PC-3 (cell line): Measurements from ENCODE around the gene SAFB. TPM values are rescaled to one million over a fixed set of nuclear protein-coding genes. Genes with fewer than 3 reads are reported as not detected.

Experiments used
- ATAC-seq: fragments of 200-7000 bp; cut with Tn5 transposase; 2 replicates; pipeline ENCODE4 v1.9.1; 2020; ENCODE audit warnings: mild to moderate bottlenecking, moderate library complexity
- BruUV-seq: library from RNA; stranded (reverse); fragments of 400-500 nt; replicated peaks from 2 replicates; lab custom pipeline; 2021; lab: Mats Ljungman, UMichigan
- CTCF ChIA-PET: fragments of 300-600 bp; sonication (Branson Sonifier 250); formaldehyde crosslinking; loops from one replicate; lab custom pipeline; 2022; ENCODE audit warnings: antibody characterized with exemption; lab: Charles Lee
- POLR2A ChIA-PET: fragments of 300-600 bp; sonication (Branson Sonifier 250); formaldehyde crosslinking; loops from one replicate; lab custom pipeline; 2022; ENCODE audit warnings: antibody characterized with exemption; ENCODE audit not compliant: unreplicated experiment; lab: Charles Lee
- DNase-seq: peaks from one replicate; pipeline ENCODE4 v3.0.0-alpha.2; 2015
- H2AFZ ChIP-seq: fragments of 300-600 bp; sonication (generic); 2 replicates; pipeline ENCODE4 v1.6.0; 2016; ENCODE audit warnings: antibody characterized with exemption, low read length
- H3F3A ChIP-seq: fragments of 300-600 bp; sonication (generic); one replicate; pipeline ENCODE4 v1.6.0; 2017; ENCODE audit warnings: antibody characterized with exemption, low read length, control low read depth, mild to moderate bottlenecking; ENCODE audit not compliant: unreplicated experiment
- H3K27ac ChIP-seq: fragments of 300-600 bp; sonication (generic); 2 replicates; pipeline ENCODE4 v1.5.1; 2016; ENCODE audit warnings: mild to moderate bottlenecking, low read length
- H3K27me3 ChIP-seq: fragments of 300-600 bp; sonication (generic); 2 replicates; pipeline ENCODE4 v1.6.1; 2016; ENCODE audit warnings: low read length, mixed read lengths
- H3K36me3 ChIP-seq: fragments of 300-600 bp; sonication (generic); 2 replicates; pipeline ENCODE4 v1.6.1; 2016; ENCODE audit warnings: low read depth, mixed run types, low read length, mixed read lengths
- H3K4me1 ChIP-seq: fragments of 300-600 bp; sonication (generic); 2 replicates; pipeline ENCODE4 v1.5.1; 2016; ENCODE audit warnings: low read length; ENCODE audit not compliant: insufficient read depth
- H3K4me2 ChIP-seq: fragments of 300-600 bp; sonication (generic); 2 replicates; pipeline ENCODE4 v1.6.0; 2016; ENCODE audit warnings: low read length
- H3K4me3 ChIP-seq: fragments of 300-600 bp; sonication (generic); 2 replicates; pipeline ENCODE4 v1.5.1; 2016; ENCODE audit warnings: mild to moderate bottlenecking, low read length, mixed read lengths
- H3K79me2 ChIP-seq: fragments of 300-600 bp; sonication (generic); 2 replicates; pipeline ENCODE4 v1.6.1; 2017; ENCODE audit warnings: low read length, mixed read lengths
- H3K9ac ChIP-seq: fragments of 300-600 bp; sonication (generic); 2 replicates; pipeline ENCODE4 v1.6.0; 2016; ENCODE audit warnings: mild to moderate bottlenecking, low read length
- H3K9me2 ChIP-seq: fragments of 300-600 bp; sonication (generic); replicated peaks from 2 replicates; pipeline ENCODE4 v1.6.1; 2016; ENCODE audit warnings: mixed run types, low read length, mixed read lengths
- H3K9me3 ChIP-seq: fragments of 300-600 bp; sonication (generic); 2 replicates; pipeline ENCODE4 v1.6.1; 2016; ENCODE audit warnings: low read length, mixed read lengths
- H4K20me1 ChIP-seq: fragments of 300-600 bp; sonication (generic); 2 replicates; pipeline ENCODE4 v1.6.1; 2016; ENCODE audit warnings: low read length, mixed read lengths
- CTCF ChIP-seq: fragments of 300-600 bp; sonication (generic); conservative IDR thresholded peaks from 2 replicates; pipeline ENCODE4 v1.5.1; 2017; ENCODE audit warnings: antibody characterized with exemption, low read depth, mild to moderate bottlenecking, low read length
- EZH2 ChIP-seq: fragments of 300-600 bp; sonication (generic); IDR thresholded peaks from one replicate; pipeline ENCODE4 v1.6.1; 2017; ENCODE audit warnings: antibody characterized with exemption, mild to moderate bottlenecking, low read length; ENCODE audit not compliant: unreplicated experiment
- EZH2phosphoT487 ChIP-seq: fragments of 300-600 bp; sonication (generic); IDR thresholded peaks from 2 replicates; pipeline ENCODE4 v1.6.1; 2018; ENCODE audit warnings: mild to moderate bottlenecking, antibody characterized with exemption, low read length, borderline replicate concordance
- intact Hi-C: fragments of 100-400 bp; cut with micrococcal nuclease; formaldehyde crosslinking; loops from 2 replicates; pipeline ENCODE4 v1.9.0; 2023
- total RNA-seq: library from RNA; depleted of rRNA; stranded (reverse); fragments of >200 nt; gene quantifications from 2 replicates; pipeline ENCODE4 v1.2.3, GENCODE V29; 2014

Gene SAFB
- total RNA-seq, 1 experiment from 2014 or later: 94.9 TPM

- TF ChIP-seq EZH2phosphoT487: no peak
- TF ChIP-seq CTCF: no peak
- ATAC-seq (no peak), DNase-seq (no peak)
- POLR2A ChIA-PET: interaction anchor here (0.6 to 1.0 kb wide), 3 partner anchors 18 to 95 kb away, joined by 3 to 4 read pairs (median 3); no protein-coding TSS in a partner anchor
- no TSS peak for BruUV-seq
- Histone ChIP-seq H3K27ac (peak overlapping the region; percentile 67), H4K20me1 (peaks cover 59% of the 10 kb centered on the region), H3K9ac (peak overlapping the region; percentile 98), H2AFZ (peak overlapping the region; percentile 74; the same call in 1 of the 2 replicates), H3K4me2 (peak overlapping the region; percentile 96), H3K27me3 (no peaks in the 10 kb centered on the region), H3K4me3 (peak overlapping the region; percentile 90), H3K9me3 (no peaks in the 10 kb centered on the region), H3K79me2 (peaks cover 97% of the 10 kb centered on the region), H3K4me1 (peaks cover 36% of the 10 kb centered on the region), H3F3A (no peaks in the 10 kb centered on the region), H3K9me2 (no peaks in the 10 kb centered on the region), H3K36me3 (peaks cover 64% of the 10 kb centered on the region)
- CTCF ChIA-PET: interaction anchor here (1.0 kb wide), 1 partner anchor 66 kb away, joined by 3 read pairs; the partner anchor contains the start of gene RPL36
- intact Hi-C loops: no loop called here
Observed at GRCh38 chr19:5623397-5624017, 624 bp downstream of the SAFB start.

- peaks cover 64% of the 10 kb centered on the region for H3K36me3 ChIP-seq
- POLR2A ChIA-PET: interaction anchor here (0.6 kb wide), 1 partner anchor 18 kb away, joined by 4 read pairs; no protein-coding TSS in a partner anchor
- peak overlapping the region; percentile 96 for H3K4me2 ChIP-seq
- H3K9ac ChIP-seq: peak overlapping the region; percentile 98
- no peak for ATAC-seq
- TF ChIP-seq EZH2phosphoT487: no peak
- TF ChIP-seq CTCF: no peak
- TF ChIP-seq EZH2: no peak
- no peaks in the 10 kb centered on the region for H3K9me2 ChIP-seq
- peaks cover 36% of the 10 kb centered on the region for H3K4me1 ChIP-seq
- CTCF ChIA-PET: no interaction called here
- TSS peak; percentile 29 for BruUV-seq
- intact Hi-C loops: no loop called here
- peaks cover 97% of the 10 kb centered on the region for H3K79me2 ChIP-seq
- peaks cover 65% of the 10 kb centered on the region for H4K20me1 ChIP-seq
- H3K27ac ChIP-seq: peak overlapping the region; percentile 67
- peak; percentile 45 for DNase-seq
- H3K4me3 ChIP-seq: peak overlapping the region; percentile 90
- H3K9me3 ChIP-seq: no peaks in the 10 kb centered on the region
- H3K27me3 ChIP-seq: no peaks in the 10 kb centered on the region
- H2AFZ ChIP-seq: no peak overlapping the region
- H3F3A ChIP-seq: no peaks in the 10 kb centered on the region
Observed at GRCh38 chr19:5624018-5624663, 1.3 kb downstream of the SAFB start.
